Activated CD8-positive, alpha-beta memory T cell treated with anti-CD3 and anti-CD28 coated beads, Interleukin-2, amount 50 U/mL, for 24 hours (primary cell): ENCODE measurements around the gene CARD10.

ENCODE experiments used
- DNase-seq: peaks from one replicate; pipeline ENCODE4 v3.0.0-alpha.2; 2020; ENCODE audit errors: extremely low read depth

The CARD10 gene

GRCh38 chr22:37525746-37526350 lies 6.6 kb upstream of the CARD10 start:
- no peak for DNase-seq

GRCh38 chr22:37525073-37525745 lies 6.0 kb upstream of the CARD10 start:
- DNase-seq = no peak

GRCh38 chr22:37522482-37522881 lies 3.3 kb upstream of the CARD10 start:
- no peak for DNase-seq

- DNase-seq = no peak
Measured at GRCh38 chr22:37521236-37521739, 2.1 kb upstream of the CARD10 start.

DNA sequence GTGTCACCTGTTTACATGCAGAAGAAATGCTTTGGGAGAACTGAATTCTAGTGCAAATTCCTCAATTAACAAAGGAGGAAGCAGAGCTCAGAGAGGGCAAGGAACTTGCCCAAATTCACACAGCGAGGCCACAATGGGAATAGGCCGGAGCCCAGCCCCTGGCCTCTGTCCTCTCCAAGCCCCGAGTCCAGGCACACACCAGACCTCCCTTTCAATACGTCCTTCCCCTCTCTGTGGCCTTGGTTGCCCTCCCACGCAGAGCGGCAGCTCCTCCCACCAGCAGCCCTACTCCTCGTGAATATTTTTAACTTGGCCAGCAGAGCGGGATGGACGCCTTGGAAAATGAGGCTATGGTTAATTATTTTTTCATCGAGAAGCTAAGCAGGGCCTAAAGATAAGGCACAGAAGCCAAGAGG lies 1.6 kb upstream of the CARD10 start:
- DNase-seq = no peak

- DNase-seq = no peak
Measured at GRCh38 chr22:37518509-37519267, 527 bp downstream of the CARD10 start.

DNA sequence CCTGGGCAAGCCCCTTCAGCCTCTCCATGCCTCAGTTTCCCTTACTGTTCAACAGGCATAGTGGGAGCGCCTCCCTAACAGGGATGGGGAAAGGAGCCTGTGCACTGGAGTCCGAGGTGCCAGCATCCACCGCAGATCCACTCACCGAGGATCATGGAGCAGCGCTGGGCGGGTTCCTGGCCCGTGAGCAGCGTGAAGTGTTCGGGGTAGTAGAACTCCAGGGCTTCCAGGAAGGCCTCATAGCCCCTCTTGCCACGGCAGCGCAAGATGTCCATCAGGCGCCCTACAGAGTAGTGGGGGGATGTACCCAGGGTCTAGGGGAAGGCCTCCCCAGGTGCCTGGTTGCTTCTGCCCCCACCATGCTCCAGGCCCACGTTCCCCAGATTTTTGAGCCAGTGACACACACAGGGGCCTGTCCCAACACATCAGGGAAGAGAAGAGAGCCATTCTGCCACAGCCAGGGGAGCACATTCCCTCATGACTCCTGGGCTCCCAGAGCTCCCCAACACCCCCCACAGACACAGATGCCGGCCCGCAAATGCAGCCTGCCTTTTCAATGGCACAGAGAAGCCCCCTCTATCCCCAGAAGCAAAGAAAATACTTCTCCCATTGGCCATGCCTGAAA lies 1.3 kb downstream of the CARD10 start:
- DNase-seq = no peak

DNA sequence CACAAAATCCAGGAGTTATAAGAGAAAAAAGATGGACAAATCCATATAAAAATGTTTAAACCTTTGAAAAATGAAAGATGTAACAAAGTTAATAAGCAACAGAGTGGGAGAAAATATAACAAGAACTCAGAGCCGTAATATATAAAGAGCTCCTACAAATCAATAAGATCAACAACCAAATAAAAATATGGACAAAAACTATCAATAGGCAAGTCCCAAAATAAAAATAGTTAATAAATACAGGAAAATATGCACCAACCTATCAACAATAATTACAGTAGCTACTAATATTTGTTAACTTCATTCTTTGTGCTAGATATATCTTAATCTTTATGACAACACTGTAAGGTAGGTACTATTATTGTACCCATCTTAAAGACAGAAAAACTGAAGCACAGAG lies 2.8 kb downstream of the CARD10 start:
- DNase-seq = no peak

GRCh38 chr22:37515901-37516300 lies 3.3 kb downstream of the CARD10 start:
- DNase-seq = no peak

GRCh38 chr22:37514526-37515051 lies 4.6 kb downstream of the CARD10 start:
- no peak for DNase-seq

DNA sequence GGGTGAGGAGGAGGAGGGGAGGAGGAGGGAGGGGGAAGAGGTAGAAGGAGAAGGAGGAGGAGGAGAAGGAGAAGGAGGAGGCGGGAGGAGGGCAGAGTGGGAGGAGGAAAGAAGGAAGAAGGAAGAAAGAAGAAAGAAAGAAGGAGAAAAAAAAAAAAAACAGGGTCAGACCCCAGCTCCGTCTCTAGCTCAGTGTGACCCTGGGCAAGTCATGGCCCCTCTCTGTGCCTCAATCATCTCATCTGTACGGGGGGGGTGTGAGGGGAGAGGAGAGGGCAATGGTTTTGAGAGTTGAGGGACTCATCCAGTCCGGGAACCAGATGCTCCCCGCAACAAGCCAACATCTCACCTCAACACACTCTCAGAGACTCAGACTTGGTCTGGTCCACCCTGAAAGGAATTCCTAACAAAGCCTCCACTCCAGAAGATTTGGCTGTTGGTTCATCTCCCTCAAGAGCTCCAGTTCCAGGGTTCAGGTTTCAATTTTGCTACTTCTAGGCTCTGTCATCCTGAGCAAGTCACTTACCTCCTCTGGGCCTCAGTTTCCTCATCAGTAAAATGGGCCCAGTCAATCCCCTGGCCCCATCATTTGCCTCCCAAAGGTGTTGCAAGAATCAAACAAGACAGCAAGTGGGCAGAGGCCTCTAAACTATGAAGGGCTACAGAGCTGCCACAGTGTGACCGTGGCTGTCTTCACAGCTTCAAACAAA lies 7.7 kb downstream of the CARD10 start:
- DNase-seq = no peak

DNA sequence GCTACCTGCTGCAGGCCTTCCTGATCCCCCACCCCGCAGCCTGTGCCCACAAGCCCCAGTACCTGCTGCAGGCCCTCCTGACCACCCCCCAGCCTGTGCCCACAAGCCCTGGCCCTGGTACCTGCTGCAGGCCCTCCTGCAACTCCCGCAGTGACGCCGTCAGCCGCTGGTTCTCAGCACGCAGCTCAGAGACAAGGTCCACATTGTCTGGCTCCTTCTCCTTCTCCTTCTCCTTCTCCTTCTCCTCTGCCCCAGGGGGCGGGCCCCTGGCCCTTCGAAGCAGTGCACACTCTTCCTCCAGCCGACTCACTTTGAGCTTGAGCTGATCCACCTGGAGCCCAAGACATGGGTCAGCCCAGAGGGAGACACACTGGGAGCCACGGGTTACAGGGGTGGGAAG lies 9.1 kb downstream of the CARD10 start:
- no peak for DNase-seq

- DNase-seq = no peak
Measured at GRCh38 chr22:37509059-37509860, 10.0 kb downstream of the CARD10 start.

GRCh38 chr22:37508431-37508992 lies 10.7 kb downstream of the CARD10 start:
- DNase-seq = no peak

DNA sequence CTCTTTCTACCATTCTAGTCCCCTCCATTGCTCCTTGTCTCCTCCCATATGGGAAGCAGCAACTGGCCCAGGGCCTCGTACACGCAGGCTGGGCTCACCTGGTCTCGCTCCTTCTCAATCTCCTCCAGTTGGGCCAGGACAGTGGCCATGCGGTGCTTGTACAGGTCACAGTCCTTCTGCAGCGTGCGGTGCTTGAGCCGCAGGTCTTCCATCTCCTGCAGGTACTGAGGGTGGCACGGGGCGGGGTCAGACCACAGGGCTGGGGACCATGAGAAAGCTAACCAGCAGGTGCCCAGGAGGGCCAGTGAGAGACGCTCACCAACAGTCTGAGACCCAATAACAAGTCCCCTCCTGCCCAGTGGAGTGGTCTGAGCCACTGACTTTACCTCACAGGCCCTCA lies 11.5 kb downstream of the CARD10 start:
- DNase-seq = no peak

GRCh38 chr22:37505989-37506388 lies 13.2 kb downstream of the CARD10 start:
- DNase-seq = no peak

DNA sequence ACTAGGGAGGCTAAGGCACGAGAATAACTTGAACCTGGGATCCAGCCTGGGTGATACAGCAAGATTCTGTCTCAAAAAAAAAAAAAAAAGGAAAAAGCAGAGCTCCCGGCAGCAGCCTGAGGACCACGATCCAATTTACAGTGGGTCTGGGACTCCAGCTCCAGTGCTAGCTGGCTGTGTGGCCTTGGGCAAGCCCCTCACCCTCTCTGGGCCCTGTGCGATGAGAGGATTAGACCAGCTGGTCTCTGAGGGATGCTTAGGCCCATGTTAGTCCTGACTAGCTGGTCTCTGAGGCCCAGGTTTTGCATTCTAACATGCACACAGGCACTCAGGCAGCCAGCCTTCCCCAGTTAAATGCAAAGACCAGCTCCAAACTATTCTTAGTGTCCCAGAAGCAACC lies 13.7 kb downstream of the CARD10 start:
- DNase-seq = no peak

DNA sequence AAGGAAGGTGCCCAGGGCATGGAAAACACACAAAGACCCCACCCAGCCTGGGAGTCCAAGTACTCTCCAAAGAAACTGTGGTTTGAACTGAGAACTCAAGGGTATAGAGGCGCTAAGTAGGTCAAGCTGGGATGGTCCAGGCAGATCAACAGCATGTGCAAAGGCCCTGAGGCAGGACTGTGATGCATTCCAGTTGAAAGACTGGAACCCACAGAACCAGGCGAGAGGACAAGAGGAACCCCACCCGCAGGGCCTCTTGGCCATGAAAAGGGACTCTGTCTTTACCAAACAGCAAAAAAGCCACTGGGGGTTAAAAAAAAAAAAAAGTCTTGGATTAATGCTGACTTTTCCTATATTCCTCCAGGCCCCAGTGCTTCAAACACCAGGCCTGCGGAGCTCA lies 14.3 kb downstream of the CARD10 start:
- DNase-seq = no peak

DNA sequence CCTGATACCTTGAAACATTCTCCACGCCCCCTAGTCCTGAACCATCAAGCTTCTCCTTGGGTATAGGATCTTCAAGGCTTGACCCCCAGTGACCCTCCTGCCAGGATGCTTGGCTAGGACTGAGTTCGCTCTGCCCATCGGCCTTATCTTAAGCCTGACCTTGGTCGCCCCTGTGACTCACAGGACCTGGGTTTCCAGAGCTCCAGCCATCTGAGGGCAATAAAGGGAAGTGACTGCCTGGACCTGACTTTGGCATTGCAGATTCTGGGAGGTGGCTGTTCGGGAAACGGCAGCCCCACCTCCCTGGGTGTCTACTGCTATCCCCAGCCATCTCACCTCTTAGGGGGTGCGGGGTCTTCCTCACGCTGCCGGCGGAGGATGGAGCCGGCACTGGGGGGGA lies 15.4 kb downstream of the CARD10 start:
- DNase-seq = no peak

GRCh38 chr22:37503183-37503683 lies 16.0 kb downstream of the CARD10 start:
- DNase-seq = no peak
